ENCODE data around the gene ETV4.
A peak's percentile ranks its signal among the peaks of the same experiment; 100 is the strongest.

ETV4 gene

DNA sequence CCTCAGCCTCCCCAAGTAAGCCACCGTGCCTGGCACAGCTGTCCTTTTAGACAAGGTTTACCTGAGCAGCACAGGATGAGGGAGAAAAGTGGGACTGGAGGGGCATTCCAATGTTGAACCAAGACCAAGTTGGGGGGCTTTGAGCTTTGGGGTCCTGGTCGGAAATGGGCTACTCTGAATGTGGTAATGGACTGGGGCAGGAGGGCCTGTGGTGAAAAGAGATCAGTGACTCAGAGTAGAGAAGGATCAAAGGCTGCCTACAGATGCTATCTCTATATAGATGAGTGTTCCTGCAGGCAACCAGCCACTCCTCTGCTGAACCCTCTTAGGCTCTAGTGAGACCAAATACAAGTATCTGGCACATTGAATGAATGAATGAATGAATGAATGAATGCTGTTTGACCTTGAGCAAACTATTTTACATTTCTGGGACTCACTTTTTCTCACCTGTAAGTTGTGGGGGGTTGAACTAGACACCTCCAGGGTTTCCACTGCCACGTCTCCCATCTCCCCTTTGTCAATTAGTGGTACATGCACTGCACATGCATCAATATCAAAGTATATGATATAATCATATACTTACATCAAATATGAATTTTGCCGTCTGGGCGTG, 26.3 kb upstream of the ETV4 start:
- DNase-seq (ENCODE audit: low spot score): peak; percentile 48

DNA sequence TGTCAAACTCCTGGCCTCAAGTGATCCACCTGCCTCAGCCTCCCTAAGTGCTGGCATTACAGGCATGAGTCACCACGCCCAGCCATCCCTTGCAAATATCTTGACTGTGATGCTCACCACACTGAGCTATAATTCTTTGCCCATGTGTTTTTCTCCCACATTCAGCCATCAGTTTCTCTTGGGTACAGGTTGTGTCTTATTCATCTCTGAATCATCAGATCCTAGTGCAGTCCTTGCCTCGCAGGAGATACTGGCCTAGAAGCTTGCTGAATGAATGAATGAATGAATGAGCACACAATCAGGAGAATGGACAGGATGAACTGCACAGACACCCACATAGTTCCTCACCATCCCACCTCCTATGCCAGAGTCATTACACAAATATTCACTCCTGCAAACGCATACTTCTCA, 24.4 kb upstream of the ETV4 start:
- DNase-seq (ENCODE audit: low spot score): peak; percentile 38

DNA sequence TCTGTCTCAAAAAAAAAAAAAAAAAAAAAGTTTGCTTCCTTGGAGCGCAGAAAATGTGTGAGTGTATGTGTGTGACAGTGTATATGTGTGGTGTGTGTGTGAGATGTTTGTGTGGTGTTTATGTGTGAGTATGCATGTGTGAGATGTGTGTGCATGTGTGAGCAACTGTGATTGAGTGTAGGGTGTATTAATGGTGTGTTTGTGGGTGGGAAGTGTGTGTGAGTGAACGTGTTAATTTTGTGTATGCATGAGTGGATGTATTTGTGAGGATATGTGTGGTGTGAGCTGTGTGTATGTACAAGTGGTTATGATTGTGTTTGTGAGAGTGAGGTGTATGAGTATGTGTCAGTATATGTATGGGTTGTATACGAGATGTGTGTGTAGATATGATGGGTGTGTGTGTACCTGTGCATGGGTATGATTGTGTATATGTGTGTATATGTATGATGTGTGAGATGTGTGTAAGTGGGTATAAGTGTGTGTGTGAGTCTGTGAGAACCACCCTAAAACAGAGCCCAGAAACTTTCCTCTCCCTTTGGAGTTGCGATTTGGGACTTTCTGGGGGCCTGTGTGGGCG, 22.5 kb upstream of the ETV4 start:
- DNase-seq (ENCODE audit: low spot score): no peak

GRCh38 chr17:43563600-43564594, 17.8 kb upstream of the ETV4 start:
- no peak for DNase-seq (ENCODE audit: low spot score)

- no peak for DNase-seq (ENCODE audit: low spot score)
Measured at GRCh38 chr17:43562679-43563599, 16.8 kb upstream of the ETV4 start.

GRCh38 chr17:43560461-43561427, 14.6 kb upstream of the ETV4 start:
- no peak for DNase-seq (ENCODE audit: low spot score)

GRCh38 chr17:43559161-43559816, 13.1 kb upstream of the ETV4 start:
- no peak for DNase-seq (ENCODE audit: low spot score)

GRCh38 chr17:43558805-43559160, 12.6 kb upstream of the ETV4 start:
- DNase-seq (ENCODE audit: low spot score): no peak

GRCh38 chr17:43556292-43556691, 10.2 kb upstream of the ETV4 start:
- peak; percentile 91 for DNase-seq (ENCODE audit: low spot score)

- no peak for DNase-seq (ENCODE audit: low spot score)
Measured at GRCh38 chr17:43554857-43555256, 8.7 kb upstream of the ETV4 start.

GRCh38 chr17:43553573-43553972, 7.4 kb upstream of the ETV4 start:
- DNase-seq (ENCODE audit: low spot score): no peak

DNA sequence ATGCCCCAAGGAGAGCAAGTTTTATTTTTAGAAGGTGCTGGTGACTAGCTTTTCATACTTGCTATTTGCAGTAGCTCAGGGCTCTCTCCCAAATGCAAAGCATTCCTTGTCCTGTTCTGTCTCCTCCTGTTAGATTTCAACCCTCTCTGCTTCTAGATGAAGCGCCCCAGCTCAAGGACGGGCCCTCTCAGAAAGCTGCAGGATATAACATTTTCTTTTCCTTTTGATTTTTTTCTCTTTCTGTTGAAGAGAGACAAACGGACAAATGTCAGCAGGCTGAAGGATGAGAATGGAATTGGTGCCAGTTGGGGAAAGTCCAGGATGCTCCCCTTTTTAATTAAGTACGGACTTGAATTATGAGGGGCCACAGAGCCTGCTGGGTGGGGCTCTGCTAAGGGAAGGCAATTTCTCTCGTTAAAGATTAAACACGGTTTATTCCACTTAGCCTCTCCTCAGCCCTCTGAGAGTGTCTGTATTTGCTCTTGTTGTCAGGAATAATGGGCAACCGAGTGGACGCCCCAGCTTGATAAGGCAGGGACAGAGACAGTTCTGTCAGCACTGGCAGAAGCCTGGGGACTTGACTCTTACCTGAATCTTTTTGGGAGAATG, 6.2 kb upstream of the ETV4 start:
- peak; percentile 44 for DNase-seq (ENCODE audit: low spot score)

GRCh38 chr17:43550754-43551153, 4.6 kb upstream of the ETV4 start:
- DNase-seq (ENCODE audit: low spot score): no peak

- no peak for DNase-seq (ENCODE audit: low spot score)
Measured at GRCh38 chr17:43549496-43549895, 3.4 kb upstream of the ETV4 start.

DNA sequence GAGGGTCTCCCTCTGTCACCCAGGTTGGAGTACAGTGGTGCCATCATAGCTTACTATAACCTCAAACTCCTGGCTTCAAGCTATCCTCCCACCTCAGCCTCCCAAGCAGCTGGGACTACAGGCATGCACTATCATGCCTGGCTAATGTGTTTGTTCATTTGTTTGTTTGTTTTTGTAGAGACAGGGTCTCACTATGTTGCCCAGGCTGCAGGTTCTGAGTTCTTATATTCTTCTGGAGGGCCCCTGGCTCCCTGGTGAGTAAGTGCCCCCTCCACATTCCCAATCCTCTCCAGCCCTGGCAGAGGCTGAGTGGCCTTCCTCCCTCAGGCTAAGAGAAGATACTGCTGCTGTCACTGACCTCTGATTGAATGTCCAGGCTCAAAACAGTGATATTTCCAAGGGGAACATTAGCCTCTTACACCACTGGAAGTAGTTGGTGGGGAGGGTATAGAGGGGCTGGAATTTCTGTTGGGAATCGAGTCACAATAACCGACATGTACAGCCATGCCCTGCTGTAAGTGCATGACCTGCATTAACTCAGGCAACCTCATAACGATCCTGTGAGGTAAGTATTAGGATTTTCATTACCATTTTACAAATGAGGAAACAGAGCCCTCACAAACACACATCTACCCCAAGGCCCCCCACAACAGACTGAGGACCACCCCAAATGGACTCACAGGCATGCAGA, 2.7 kb upstream of the ETV4 start:
- no peak for DNase-seq (ENCODE audit: low spot score)

DNA sequence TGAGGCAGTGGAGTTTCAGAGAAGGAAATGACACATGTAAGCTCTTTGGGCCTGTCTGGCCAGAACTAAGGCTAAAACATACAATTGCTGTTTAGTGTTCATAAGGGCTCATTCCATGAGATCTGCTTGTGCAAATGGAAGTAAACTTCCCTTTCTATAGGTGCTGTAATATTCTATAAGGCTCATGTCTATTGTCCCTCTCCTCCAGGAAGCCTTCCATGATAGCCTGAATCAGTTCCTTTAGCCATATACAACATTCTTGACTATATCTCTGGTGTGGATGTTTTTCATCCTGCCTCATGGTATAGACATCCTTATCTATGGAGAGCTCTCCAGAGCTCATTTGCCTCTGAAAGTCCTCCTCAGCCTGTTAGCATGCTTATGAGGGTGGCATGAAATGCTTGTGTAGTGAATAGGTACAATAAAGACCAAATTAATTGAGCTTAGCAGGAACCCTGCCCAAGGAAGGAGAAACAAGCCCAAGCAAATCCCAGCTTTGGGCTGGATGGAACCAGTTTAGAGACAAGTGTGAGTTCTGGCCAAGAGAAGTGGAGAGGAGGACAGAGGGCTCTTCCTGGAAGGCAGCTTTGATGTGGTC, 1.6 kb upstream of the ETV4 start:
- DNase-seq (ENCODE audit: low spot score): peak; percentile 37

- no peak for DNase-seq (ENCODE audit: low spot score)
Measured at GRCh38 chr17:43547189-43547550, 1.0 kb upstream of the ETV4 start.

GRCh38 chr17:43545383-43545632, 832 bp downstream of the ETV4 start:
- no peak for DNase-seq (ENCODE audit: low spot score)
